GM04503 (cell line): ENCODE data around the gene C10orf90.
A peak's percentile ranks its signal among the peaks of the same experiment; 100 is the strongest.

Source experiments
- DNase-seq: peaks from one replicate; pipeline ENCODE4 v3.0.0-alpha.2; 2012; ENCODE audit warnings: low read depth

C10orf90 gene

DNA sequence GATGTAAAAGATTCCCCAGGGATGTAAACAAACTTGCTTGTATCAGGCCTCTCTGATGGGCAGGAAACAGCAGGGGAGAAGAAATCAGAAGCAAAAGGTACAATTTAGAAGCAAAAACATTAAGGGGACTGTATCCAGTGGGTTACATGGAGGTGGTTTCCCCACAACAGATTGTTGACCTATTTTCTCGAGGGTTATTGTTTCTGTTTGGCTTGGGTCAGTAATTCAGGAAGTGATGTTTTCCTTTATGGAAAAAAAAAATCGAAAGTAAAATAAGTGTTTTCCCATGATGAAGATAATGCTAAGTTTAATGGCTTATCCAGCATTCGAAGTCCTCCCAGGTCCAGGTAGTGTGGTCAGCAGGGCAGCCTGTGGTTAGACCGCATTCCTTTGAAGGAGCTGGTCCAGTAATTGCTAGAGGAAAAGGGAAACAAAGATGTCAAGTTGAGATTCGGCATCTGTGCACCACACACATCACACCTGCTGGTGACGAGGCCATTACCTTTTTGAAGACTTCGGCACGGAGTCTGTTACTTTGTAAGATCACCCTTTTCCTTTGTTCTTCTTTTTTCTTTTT is 244.9 kb downstream of the C10orf90 start:
- DNase-seq: no peak

- DNase-seq: no peak
These were observed 245.5 kb downstream of the C10orf90 start for GRCh38 chr10:126425032-126425431.

DNA sequence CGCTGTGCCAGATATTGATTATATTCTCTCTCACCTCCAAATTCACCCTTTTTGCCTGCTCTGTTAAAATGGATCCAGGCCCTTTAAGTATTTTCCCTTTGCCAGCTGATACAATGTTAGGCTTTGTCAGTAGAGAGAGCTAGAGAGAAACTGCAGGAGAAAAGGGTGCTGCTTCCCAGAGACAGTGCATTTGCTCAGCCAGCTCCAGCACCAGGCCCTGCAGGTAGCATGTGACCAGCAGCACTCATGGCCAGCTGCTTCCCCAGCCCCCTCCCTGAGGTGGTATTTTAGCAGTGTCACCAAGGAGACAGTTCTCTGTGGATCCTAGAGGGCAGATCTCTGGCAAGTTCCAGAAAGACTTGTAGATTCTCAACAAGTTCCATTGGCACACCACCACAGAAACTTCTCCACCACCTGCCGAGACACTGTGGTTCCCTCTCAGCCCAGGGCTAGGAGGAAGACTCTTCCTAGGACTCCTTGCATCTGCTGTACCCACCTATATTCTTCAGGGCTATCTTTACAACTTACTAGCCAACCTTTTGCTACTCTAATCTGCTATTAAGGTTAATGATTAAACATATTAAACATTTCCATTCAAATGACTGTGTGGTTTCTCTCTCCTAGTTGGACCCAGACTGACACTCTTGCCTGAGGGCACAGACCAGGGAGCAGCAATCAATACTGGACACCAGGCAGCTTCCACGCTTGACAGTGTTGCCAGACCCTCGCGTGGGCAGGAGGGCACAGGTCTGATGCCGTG is 246.6 kb downstream of the C10orf90 start:
- DNase-seq: no peak

GRCh38 chr10:126422567-126422966 is 247.9 kb downstream of the C10orf90 start:
- no peak for DNase-seq

- DNase-seq: peak; percentile 99
These were observed 248.7 kb downstream of the C10orf90 start for GRCh38 chr10:126421756-126422256.

DNA sequence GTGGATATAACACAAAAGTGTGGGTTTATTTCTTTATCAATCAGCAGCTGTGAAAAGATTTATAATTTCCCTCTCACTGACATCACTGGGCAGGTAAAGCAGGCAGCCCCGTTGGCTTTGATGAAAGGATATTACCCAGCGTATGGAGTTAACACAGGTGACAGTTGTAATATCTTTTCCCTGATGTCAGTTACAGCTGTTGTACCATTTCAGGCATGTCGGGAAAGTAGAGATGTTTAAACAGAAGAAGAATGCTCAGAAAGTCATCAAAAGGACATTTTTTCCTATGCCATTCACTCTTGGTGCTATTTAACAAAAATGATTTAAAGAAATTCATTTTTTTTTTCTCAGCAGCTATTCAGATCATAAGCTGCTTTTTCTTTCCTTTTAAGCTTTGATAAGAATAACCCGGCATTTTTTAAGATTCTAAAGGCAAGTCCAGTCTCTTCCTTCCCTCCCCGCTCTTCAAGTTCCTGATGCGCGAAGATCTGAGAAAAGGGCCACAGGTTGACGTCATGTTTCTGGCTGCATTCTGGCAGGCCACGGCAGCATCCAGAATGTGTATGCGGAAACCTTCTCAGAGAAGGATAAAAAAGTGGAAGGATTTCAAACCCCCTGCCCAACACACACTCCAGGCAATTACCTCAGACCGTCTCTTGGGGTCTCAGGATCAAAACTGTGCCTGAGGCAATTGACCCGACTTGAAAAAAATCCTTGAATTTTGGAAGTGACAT is 249.8 kb downstream of the C10orf90 start:
- no peak for DNase-seq

GRCh38 chr10:126417220-126417825 is 253.2 kb downstream of the C10orf90 start:
- no peak for DNase-seq

- no peak for DNase-seq
These were observed 260.7 kb downstream of the C10orf90 start for GRCh38 chr10:126409821-126410220.

GRCh38 chr10:126408953-126409641 is 261.4 kb downstream of the C10orf90 start:
- DNase-seq: no peak

GRCh38 chr10:126407831-126408230 is 262.7 kb downstream of the C10orf90 start:
- no peak for DNase-seq

- no peak for DNase-seq
These were observed 265.2 kb downstream of the C10orf90 start for GRCh38 chr10:126405239-126405775.

- no peak for DNase-seq
These were observed 267.5 kb downstream of the C10orf90 start for GRCh38 chr10:126402721-126403695.

DNA sequence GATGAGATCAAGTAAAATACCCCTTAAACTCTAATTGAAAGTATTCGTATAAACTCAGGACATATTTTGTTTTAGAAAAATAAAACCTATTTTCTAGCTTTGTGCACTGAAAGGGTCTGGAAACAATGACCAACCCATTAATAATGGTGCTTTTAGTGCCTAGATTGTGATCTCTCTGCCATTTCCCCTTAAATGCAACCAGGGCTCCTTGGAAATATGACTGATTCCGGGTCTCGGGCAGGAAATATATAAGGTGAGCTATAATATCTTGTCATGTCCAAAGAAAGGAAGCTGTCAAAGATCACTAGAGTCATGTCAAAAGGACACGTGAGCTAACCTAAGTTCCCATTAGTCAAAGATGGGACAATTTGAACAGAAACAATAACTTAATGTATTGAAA is 269.9 kb downstream of the C10orf90 start:
- DNase-seq: no peak

GRCh38 chr10:126398924-126399323 is 271.6 kb downstream of the C10orf90 start:
- no peak for DNase-seq

DNA sequence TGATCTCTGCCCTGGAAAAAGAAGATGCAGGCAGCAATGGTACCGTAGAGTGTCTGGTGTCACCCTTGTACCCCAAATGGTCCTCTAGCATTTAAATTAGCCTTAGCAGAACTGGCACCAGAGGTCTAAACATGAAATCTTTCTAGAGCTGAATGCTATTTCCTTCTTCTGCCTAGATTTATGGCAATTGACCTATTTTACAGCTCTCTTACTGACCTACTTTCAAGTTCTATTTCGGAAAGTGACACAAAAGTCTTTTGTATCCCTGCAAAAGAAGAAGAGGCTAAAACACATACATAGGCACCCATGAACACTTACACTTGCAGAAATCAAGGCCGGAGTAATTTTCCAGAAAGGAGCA is 272.1 kb downstream of the C10orf90 start:
- no peak for DNase-seq

- peak; percentile 92 for DNase-seq
These were observed 272.7 kb downstream of the C10orf90 start for GRCh38 chr10:126397640-126398382.

DNA sequence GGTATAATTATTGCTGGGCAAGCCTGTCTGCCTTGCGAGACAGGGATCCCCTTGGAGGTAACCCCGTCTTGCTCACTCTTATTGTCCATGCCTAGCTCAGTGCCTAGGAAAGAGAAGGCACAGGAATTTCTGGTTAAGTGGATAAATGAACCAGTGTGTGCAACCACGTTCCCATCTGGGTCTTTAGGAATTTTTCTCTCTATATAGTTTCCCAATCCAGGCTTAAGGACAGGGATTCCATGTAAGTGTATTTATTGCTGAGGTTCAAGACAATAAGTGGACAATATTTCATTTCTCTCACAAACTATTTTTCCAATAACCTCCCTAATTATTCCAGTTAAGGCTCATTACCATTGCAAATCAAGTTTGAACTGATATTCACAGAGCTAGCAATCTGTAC is 273.3 kb downstream of the C10orf90 start:
- DNase-seq: no peak

DNA sequence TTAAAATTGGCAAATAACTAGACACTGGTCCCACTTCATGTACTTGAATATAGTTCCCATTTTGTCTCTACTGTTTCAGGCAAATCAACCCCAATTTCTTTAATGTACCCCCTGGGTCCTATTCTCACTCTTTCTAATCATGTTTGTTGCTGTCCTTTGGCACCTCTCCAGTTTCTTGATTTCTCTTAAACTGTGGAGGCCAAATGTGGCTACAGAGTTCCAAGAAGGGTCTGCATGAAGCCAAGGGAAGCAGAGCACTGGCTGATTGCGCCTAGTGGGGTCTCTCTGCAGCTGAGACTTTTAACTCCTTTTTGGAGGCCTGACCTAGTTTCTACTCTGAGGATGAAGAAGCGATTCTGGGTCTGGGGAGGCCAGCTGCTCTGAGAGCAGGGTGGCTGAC is 275.5 kb downstream of the C10orf90 start:
- DNase-seq: no peak

DNA sequence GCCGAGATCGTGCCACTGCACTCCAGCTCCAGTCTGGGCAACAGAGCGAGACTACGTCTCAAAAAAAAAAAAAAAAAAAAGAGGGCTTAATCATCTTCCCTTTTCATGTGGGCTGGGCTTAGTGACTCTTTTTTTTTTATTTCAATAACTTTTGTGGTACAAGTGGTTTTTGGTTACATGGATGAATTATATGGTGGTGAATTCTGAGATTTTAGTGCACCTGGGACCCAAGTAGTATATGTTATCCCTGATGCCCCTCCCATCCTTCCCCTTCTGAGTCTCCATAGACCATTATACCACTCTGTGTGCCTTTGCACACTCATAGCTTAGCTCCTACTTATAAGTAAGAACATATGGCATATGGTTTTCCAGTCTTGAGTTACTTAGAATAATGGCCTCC is 277.4 kb downstream of the C10orf90 start:
- DNase-seq: no peak

GRCh38 chr10:126392469-126392868 is 278.0 kb downstream of the C10orf90 start:
- DNase-seq: no peak
